NT2/D1 (cell line): ENCODE results near the gene SMS.

Experiments used
- DNase-seq: peaks from one replicate; pipeline ENCODE4 v3.0.0-alpha.2; 2011; ENCODE audit warnings: low read depth, low spot score
- H3K27me3 ChIP-seq: 2 replicates; pipeline ENCODE4 v1.6.0; 2011; ENCODE audit warnings: mild to moderate bottlenecking; ENCODE audit not compliant: insufficient read length, insufficient read depth
- H3K36me3 ChIP-seq: 2 replicates; pipeline ENCODE4 v1.6.1; 2011; ENCODE audit warnings: mild to moderate bottlenecking, low read length, mixed read lengths; ENCODE audit not compliant: insufficient read depth, insufficient read length
- H3K4me1 ChIP-seq: 2 replicates; pipeline ENCODE4 v1.5.1; 2011; ENCODE audit not compliant: insufficient read depth, insufficient read length
- H3K4me3 ChIP-seq: 2 replicates; pipeline ENCODE4 v1.5.1; 2011; ENCODE audit warnings: low read depth; ENCODE audit not compliant: insufficient read length
- H3K9ac ChIP-seq: 2 replicates; pipeline ENCODE4 v1.6.0; 2011; ENCODE audit warnings: low read depth; ENCODE audit not compliant: insufficient read length
- H3K9me3 ChIP-seq: 2 replicates; pipeline ENCODE4 v1.5.1; 2011; ENCODE audit warnings: mild to moderate bottlenecking, low read length; ENCODE audit not compliant: insufficient read depth
- SUZ12 ChIP-seq: IDR thresholded peaks from 2 replicates; pipeline ENCODE4 v1.6.1; 2011; ENCODE audit not compliant: insufficient read length, insufficient read depth; ENCODE audit errors: extremely low read depth
- YY1 ChIP-seq: IDR thresholded peaks from 2 replicates; pipeline ENCODE4 v1.6.1; 2011; ENCODE audit not compliant: insufficient read length, insufficient read depth
- ZNF274 ChIP-seq: IDR thresholded peaks from 2 replicates; pipeline ENCODE4 v1.6.1; 2011; ENCODE audit warnings: mild to moderate bottlenecking, low read depth, low read length

SMS gene

DNA sequence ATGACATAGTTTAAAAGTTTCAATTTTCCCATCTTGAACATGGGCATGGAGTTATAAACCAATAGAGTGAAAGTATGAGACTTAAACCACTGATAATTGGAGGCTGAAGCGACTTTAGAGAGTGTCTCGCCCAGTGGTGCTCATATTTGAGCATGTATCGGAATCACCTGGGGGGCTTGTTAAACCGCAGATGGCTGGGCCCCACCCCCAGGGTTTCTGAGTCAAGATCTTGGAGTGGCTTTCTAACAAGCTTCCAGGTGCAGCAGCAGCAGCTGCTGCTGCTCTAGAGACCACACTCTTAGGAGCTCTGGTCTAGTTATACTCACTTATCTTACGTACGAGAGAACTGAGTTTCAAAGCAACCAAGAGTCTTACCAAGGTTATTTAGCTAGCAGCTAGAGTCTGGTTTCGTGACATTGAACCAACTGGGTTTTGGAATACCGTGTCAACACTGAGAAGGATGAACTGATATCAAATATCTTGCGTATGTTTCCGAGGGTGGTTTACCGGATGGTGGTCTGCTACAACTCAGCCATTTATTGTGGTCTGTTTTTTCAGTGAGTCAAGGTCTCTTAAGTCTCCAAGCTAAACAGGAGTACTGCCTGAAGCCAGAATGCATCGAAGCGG is 97.5 kb downstream of the SMS start:
- Histone ChIP-seq H3K9ac (no peak overlapping the region), H3K36me3 (no peaks in the 10 kb centered on the region), H3K4me3 (no peak overlapping the region), H3K4me1 (peaks cover 2% of the 10 kb centered on the region), H3K9me3 (no peaks in the 10 kb centered on the region), H3K27me3 (no peaks in the 10 kb centered on the region)
- no peak for TF ChIP-seq ZNF274
- no peak for TF ChIP-seq YY1
- TF ChIP-seq SUZ12: no peak
- no peak for DNase-seq

DNA sequence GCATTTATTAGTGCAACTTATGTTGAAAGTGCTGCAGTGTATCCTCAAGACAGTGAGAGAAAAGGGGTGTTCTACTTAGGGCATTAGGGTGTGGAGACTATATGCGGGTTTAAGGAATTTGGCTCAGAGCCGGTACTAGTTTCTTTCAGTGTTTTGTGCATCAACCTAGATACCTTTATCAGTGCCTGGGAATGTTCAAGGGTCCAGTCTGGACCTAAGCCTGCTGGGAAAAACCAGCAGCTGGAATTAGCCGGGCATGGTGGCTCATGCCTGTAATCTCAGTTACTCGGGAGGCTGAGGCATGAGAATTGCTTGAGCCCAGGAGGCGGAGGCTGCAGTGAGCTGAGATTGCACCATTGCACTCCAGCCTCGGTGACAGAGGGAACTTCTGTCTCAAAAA is 99.0 kb downstream of the SMS start:
- TF ChIP-seq YY1: no peak
- TF ChIP-seq SUZ12: no peak
- TF ChIP-seq ZNF274: no peak

DNA sequence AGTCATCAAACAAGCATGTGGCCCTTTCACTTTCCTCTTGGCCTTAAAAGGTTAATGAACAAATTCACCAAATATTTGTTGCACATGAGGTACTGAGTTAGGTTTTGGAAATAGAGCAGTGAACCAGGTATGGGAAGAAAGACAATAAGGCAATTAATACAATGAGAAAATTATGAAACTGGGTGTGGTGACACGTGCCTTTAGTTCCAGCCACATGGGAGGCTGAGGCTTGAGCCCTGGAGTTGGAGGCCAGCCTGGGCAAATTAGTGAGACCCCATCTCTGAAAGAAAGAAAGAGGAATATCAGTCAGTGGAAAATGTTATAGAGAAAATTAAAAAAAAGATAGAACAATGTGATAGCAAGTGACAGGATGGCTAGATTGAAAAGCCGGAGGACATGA is 99.7 kb downstream of the SMS start:
- Histone ChIP-seq H3K4me1 (no peaks in the 10 kb centered on the region), H3K27me3 (no peaks in the 10 kb centered on the region), H3K4me3 (no peak overlapping the region), H3K9me3 (no peaks in the 10 kb centered on the region), H3K9ac (no peak overlapping the region), H3K36me3 (no peaks in the 10 kb centered on the region)
- DNase-seq: no peak
- no peak for TF ChIP-seq SUZ12
- no peak for TF ChIP-seq YY1
- no peak for TF ChIP-seq ZNF274

More for the DNA sequence above, 99.0 kb downstream of the SMS start:
- peaks cover 1% of the 10 kb centered on the region for H3K4me1 ChIP-seq
- DNase-seq: no peak
- no peak overlapping the region for H3K9ac ChIP-seq
- H3K4me3 ChIP-seq: no peak overlapping the region
- no peaks in the 10 kb centered on the region for H3K9me3 ChIP-seq
- no peaks in the 10 kb centered on the region for H3K27me3 ChIP-seq
- no peaks in the 10 kb centered on the region for H3K36me3 ChIP-seq

DNA sequence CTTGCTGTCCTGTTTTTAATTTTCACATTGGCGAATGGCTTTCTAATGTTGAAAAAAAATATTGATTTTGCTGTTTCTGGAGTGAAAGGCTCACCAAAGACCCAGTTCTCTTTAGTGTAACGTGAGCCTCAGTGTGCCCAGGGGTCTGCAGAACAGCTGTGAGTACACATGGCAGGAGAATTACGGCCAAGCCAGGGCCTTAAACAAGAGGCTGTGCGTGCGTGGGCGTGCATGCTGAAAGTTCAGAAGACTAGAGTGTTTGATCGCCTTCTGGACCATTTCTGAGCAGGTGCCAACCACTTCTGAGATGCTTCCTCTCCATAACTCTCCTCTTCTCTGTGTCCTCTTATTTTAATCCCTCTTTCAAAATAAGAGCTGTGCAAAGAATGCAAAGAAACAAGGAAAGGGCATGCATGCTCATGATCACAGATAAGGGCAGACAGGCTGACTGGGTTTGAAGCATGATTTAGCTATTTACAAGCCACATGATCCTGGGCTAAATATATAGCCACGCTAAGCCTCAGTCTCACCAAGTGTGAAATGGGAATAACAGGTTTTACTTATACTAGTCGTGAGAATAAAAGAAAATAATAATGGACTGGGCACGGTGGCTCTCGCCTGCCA is 101.5 kb downstream of the SMS start:
- Histone ChIP-seq H3K9ac (no peak overlapping the region), H3K27me3 (no peaks in the 10 kb centered on the region), H3K4me1 (no peaks in the 10 kb centered on the region), H3K36me3 (no peaks in the 10 kb centered on the region), H3K9me3 (no peaks in the 10 kb centered on the region), H3K4me3 (no peak overlapping the region)
- TF ChIP-seq YY1 (no peak), SUZ12 (no peak), ZNF274 (no peak)
- DNase-seq: no peak

DNA sequence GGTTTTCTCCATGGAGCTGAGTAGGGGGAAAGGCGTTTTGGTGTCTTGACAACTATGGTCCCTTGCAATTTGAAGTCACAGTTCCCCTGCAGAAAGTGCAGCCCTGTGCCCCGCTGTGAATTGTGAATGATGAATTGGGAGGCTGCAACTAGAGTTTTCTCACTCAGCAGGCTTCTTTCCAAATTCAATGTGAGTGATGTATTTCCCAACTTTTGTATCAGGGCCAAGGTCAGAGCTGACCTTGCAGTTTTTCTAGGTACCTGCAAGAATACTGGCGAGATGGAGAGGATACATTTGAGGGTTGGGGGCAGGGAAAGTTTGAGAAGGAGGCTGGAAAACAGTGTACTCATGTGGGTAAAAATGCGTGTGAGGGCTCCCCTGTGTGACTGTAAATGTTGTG is 103.4 kb downstream of the SMS start:
- H3K36me3 ChIP-seq: no peaks in the 10 kb centered on the region
- no peak overlapping the region for H3K9ac ChIP-seq
- no peaks in the 10 kb centered on the region for H3K27me3 ChIP-seq
- TF ChIP-seq ZNF274: no peak
- H3K9me3 ChIP-seq: no peaks in the 10 kb centered on the region
- no peak overlapping the region for H3K4me3 ChIP-seq
- no peaks in the 10 kb centered on the region for H3K4me1 ChIP-seq
- no peak for DNase-seq
